ENCODE data around the gene TBRG1.

DNA sequence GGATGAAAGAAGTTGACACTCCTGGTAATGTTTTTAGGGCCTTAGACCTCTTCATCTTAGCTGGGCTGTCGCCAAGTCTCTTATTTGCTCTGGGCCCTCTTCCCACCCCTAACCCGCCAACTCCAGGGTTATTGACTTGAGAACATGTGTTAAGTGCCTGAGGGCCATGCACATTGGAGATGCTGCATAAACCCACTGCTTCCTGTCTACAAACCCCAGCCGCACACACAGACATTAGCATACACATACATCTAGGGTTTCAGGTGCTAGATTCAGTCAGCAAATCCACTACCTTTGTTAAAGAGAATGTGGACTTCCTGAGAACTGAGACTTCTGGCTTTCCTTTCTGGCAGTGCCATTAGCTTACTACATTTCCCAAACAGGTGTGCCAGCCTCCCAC is 10.6 kb upstream of the TBRG1 start:
- no peak for TF ChIP-seq CTCF (IDR thresholded peaks at IDR 0.05)
- TF ChIP-seq POLR2A (IDR thresholded peaks at IDR 0.05): no peak
